Measurements from ENCODE around the gene KCP.
"Not testable (repeated sequence)": the region's sequence is repeated elsewhere in the genome, so short reads cannot be mapped to it uniquely, and the experiment has no call there.

Gene KCP

GRCh38 chr7:128910569-128910945 lies at the start of gene KCP:
KCP (minus strand) TSS chr7:128910709; CDS start chr7:128910676, 33 bp downstream.
- no peak for DNase-seq

- no peak for DNase-seq
Observed at GRCh38 chr7:128959296-128959695, 48.8 kb upstream of the KCP start.

GRCh38 chr7:128955981-128956380 lies 45.5 kb upstream of the KCP start:
- no peak for DNase-seq

- DNase-seq, result peak; percentile 77
Observed at GRCh38 chr7:128954830-128955802, 44.6 kb upstream of the KCP start.

- no peak for DNase-seq
Observed at GRCh38 chr7:128954150-128954549, 43.6 kb upstream of the KCP start.

GRCh38 chr7:128951296-128951695 lies 40.8 kb upstream of the KCP start:
- DNase-seq, result no peak

- no peak for DNase-seq
Observed at GRCh38 chr7:128948976-128949760, 38.7 kb upstream of the KCP start.

GRCh38 chr7:128948312-128948973 lies 37.9 kb upstream of the KCP start:
- no peak for DNase-seq

GRCh38 chr7:128947854-128948253 lies 37.3 kb upstream of the KCP start:
- DNase-seq, result no peak

GRCh38 chr7:128946936-128947830 lies 36.7 kb upstream of the KCP start:
- no peak for DNase-seq

- DNase-seq, result no peak
Observed at GRCh38 chr7:128945668-128946366, 35.3 kb upstream of the KCP start.

GRCh38 chr7:128944487-128945236 lies 34.2 kb upstream of the KCP start:
- no peak for DNase-seq

GRCh38 chr7:128943251-128943650 lies 32.7 kb upstream of the KCP start:
- DNase-seq, result not testable (repeated sequence)

GRCh38 chr7:128941946-128942526 lies 31.5 kb upstream of the KCP start:
- DNase-seq, result no peak

- no peak for DNase-seq
Observed at GRCh38 chr7:128941323-128941890, 30.9 kb upstream of the KCP start.

GRCh38 chr7:128940494-128941322 lies 30.2 kb upstream of the KCP start:
- DNase-seq, result no peak

GRCh38 chr7:128939861-128940410 lies 29.4 kb upstream of the KCP start:
- DNase-seq, result no peak

- no peak for DNase-seq
Observed at GRCh38 chr7:128939075-128939860, 28.8 kb upstream of the KCP start.
